ENCODE data around the gene AHRR. TPM values are rescaled to one million over a fixed set of nuclear protein-coding genes. Genes with fewer than 3 reads are reported as not detected.

Gene AHRR
- total RNA-seq, 2 donors from 2014 or later = 0.26 to 0.33 TPM

DNA sequence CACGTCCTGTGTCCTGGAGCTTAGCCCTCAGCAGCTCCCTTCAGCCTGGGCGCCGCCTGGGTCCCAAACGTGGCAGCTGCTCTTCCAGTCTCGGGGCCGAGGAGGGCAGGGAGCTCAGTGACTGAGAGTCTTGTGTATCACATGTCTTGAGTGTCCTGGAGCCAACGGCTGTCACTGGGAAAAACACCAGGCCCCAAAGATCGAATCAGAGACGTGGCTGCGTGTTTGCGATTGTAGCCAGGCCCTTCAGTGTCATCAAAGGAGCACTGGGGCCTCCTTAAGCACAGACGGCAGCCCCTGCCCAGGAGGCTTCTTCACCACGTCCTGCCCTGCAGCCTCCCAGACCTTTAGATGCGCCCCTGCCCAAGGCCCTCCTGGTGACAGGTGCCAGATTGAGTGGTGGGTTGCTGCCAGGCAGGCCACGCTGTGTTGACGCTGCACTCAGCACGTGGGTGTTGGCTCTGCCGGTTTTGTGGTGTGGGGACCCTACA is 115.8 kb downstream of the AHRR start:
- Histone ChIP-seq H3K27me3 (no peaks in the 10 kb centered on the region), H3K36me3 (replicated peaks in 1 of 2; ENCODE audit: insufficient read depth in 1 of 2, low read depth in 2 of 2) (no peaks in the 10 kb centered on the region), H3K27ac (no peak overlapping the region), H3K9me3 (no peaks in the 10 kb centered on the region), H3K4me1 (peaks cover 6% of the 10 kb centered on the region), H3K4me3 (no peak overlapping the region)
- intact Hi-C loops (cut with DNase I) = no loop called here
- WGBS, 2 donors = 44 to 52% methylated on average over 8 to 18 of the region's 18 CpGs
- DNase-seq (no peak), ATAC-seq (no peak)
- TF ChIP-seq POLR2A (IDR thresholded peaks at IDR 0.05) = no peak
- TF ChIP-seq, protein P1, sequence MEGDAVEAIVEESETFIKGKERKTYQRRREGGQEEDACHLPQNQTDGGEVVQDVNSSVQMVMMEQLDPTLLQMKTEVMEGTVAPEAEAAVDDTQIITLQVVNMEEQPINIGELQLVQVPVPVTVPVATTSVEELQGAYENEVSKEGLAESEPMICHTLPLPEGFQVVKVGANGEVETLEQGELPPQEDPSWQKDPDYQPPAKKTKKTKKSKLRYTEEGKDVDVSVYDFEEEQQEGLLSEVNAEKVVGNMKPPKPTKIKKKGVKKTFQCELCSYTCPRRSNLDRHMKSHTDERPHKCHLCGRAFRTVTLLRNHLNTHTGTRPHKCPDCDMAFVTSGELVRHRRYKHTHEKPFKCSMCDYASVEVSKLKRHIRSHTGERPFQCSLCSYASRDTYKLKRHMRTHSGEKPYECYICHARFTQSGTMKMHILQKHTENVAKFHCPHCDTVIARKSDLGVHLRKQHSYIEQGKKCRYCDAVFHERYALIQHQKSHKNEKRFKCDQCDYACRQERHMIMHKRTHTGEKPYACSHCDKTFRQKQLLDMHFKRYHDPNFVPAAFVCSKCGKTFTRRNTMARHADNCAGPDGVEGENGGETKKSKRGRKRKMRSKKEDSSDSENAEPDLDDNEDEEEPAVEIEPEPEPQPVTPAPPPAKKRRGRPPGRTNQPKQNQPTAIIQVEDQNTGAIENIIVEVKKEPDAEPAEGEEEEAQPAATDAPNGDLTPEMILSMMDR (IDR thresholded peaks at IDR 0.05) = no peak

- Histone ChIP-seq H3K4me3 (no peak overlapping the region), H3K27me3 (no peaks in the 10 kb centered on the region), H3K9me3 (no peaks in the 10 kb centered on the region), H3K27ac (no peak overlapping the region), H3K4me1 (peaks cover 8% of the 10 kb centered on the region), H3K36me3 (replicated peaks in 1 of 2; ENCODE audit: insufficient read depth in 1 of 2, low read depth in 2 of 2) (no peaks in the 10 kb centered on the region)
- TF ChIP-seq, protein P1 (IDR thresholded peaks at IDR 0.05) = no peak
- TF ChIP-seq POLR2A (IDR thresholded peaks at IDR 0.05) = no peak
- no peak for DNase-seq
- no peak for ATAC-seq
- intact Hi-C loops (cut with DNase I) = no loop called here
- 54 to 55% methylated on average over 13 to 14 of the region's 14 CpGs for WGBS, 2 donors
These were observed 117.0 kb downstream of the AHRR start for GRCh38 chr5:438481-438981.

- H3K36me3 ChIP-seq (replicated peaks in 1 of 2; ENCODE audit: insufficient read depth in 1 of 2, low read depth in 2 of 2) = no peaks in the 10 kb centered on the region
- WGBS, 2 donors = 77% methylated on average over 7 to 8 of the region's 8 CpGs
- no peak overlapping the region for H3K27ac ChIP-seq
- DNase-seq = no peak
- H3K27me3 ChIP-seq = no peaks in the 10 kb centered on the region
- TF ChIP-seq POLR2A (IDR thresholded peaks at IDR 0.05) = no peak
- H3K4me3 ChIP-seq = no peak overlapping the region
- no peaks in the 10 kb centered on the region for H3K9me3 ChIP-seq
- ATAC-seq = no peak
- intact Hi-C loops (cut with DNase I) = no loop called here
- peaks cover 14% of the 10 kb centered on the region for H3K4me1 ChIP-seq
These were observed 117.7 kb downstream of the AHRR start for GRCh38 chr5:439181-439580.

DNA sequence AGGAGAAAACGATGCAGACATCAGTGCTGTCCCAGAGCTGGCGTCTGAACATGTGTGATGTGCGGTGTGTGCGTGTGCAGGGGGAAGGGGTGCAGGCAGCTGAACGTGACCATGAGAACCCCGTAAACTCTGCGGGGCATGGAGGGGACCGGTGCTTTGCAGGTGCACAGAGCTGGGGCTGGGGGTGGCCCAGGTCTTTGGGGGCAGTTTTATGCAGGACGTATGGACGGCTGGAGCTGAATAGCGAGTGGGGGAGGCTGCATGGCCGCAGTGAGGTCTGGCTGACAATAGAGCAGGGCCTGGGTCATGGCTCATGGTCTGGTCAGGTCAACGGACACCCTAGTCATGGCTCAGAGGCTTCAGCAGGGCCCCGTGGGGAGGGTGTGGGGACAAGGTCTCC is 118.1 kb downstream of the AHRR start:
- intact Hi-C loops (cut with DNase I) = no loop called here

DNA sequence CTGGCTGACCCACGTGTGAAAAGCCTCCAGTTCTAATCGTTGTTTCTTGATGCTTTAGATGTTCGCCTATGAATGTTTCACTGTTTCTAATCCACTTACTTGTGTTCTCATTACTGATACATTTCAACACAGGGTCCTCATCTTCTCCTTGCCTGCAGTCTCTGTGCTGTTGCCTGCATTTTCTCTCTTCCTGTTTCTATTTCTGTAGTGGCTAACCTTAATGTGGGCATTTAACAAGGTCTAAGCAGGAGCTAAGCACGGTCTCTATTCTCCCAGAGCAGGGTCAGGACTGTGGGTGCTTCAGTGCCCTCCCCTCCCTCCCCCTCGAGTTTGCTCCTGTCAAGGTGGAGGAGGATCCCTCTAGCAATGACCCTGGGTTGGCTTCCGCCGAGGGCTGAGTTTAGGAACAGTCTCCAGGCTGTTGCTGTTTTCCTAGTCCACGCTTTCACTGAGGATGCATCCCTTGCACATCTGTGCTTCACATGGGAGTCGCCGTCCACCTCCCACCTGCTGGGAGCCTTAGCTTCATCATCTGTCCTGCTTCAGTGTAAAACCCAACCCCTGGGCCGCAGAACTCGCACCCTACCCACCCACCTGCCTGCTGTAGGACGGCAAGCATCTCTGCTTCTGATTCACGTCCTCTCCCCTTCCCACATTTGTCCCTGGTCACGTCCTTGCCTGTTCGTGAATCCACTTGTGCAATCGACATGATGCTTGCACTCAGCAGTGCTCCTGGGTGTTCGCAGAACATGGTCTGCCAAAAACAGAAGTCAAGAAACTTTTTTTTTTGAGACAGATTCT is 119.1 kb downstream of the AHRR start:
- Histone ChIP-seq H3K27ac (no peak overlapping the region), H3K4me1 (peaks cover 18% of the 10 kb centered on the region), H3K27me3 (no peaks in the 10 kb centered on the region), H3K4me3 (no peak overlapping the region), H3K9me3 (no peaks in the 10 kb centered on the region), H3K36me3 (replicated peaks in 1 of 2; ENCODE audit: insufficient read depth in 1 of 2, low read depth in 2 of 2) (no peaks in the 10 kb centered on the region)
- WGBS, 2 donors = 71 to 82% methylated on average over 16 to 18 of the region's 18 CpGs
- intact Hi-C loops (cut with DNase I) = no loop called here
- no peak for TF ChIP-seq POLR2A (IDR thresholded peaks at IDR 0.05)
- TF ChIP-seq, protein P1 (IDR thresholded peaks at IDR 0.05) = no peak
- DNase-seq (no peak), ATAC-seq (no peak)

More for the DNA sequence above, 118.1 kb downstream of the AHRR start:
- DNase-seq (peak in 1 of 4 donors; percentile 7), ATAC-seq (no peak)
- no peak overlapping the region for H3K4me3 ChIP-seq
- WGBS, 2 donors = 69 to 74% methylated on average over 14 of the region's 14 CpGs
- peaks cover 18% of the 10 kb centered on the region for H3K4me1 ChIP-seq
- H3K27ac ChIP-seq = no peak overlapping the region
- H3K9me3 ChIP-seq = no peaks in the 10 kb centered on the region
- H3K36me3 ChIP-seq (replicated peaks in 1 of 2; ENCODE audit: insufficient read depth in 1 of 2, low read depth in 2 of 2) = no peaks in the 10 kb centered on the region
- TF ChIP-seq, protein P1 (IDR thresholded peaks at IDR 0.05) = no peak
- TF ChIP-seq POLR2A (IDR thresholded peaks at IDR 0.05) = no peak
- H3K27me3 ChIP-seq = no peaks in the 10 kb centered on the region
